Astrocyte of the spinal cord (primary cell): Measurements from ENCODE around the gene CHAF1A.

ENCODE experiments used
- DNase-seq: peaks from one replicate; pipeline ENCODE4 v3.0.0; 2011; ENCODE audit warnings: low read depth, low spot score
- H3K4me3 ChIP-seq: 2 replicates; pipeline ENCODE4 v1.5.1; 2011; ENCODE audit warnings: low read depth, mild to moderate bottlenecking, low read length, moderate library complexity
- CTCF ChIP-seq: IDR thresholded peaks from 2 replicates; pipeline ENCODE4 v1.5.1; 2012; ENCODE audit warnings: low read depth, mild to moderate bottlenecking, low read length, inconsistent platforms
- in situ Hi-C: cut with HindIII; loops from 2 replicates; pipeline ENCODE4 v1.10.0; 2017; ENCODE audit warnings: low sequenced_read_pairs

CHAF1A gene

GRCh38 chr19:4357921-4358326 is 44.5 kb upstream of the CHAF1A start:
- H3K4me3 ChIP-seq: no peak overlapping the region
- in situ Hi-C loops: no loop called here
- DNase-seq: no peak
- TF ChIP-seq CTCF: no peak

GRCh38 chr19:4358709-4359626 is 43.5 kb upstream of the CHAF1A start:
- no peak for TF ChIP-seq CTCF
- no peak for DNase-seq
- no peak overlapping the region for H3K4me3 ChIP-seq
- in situ Hi-C loops: no loop called here

GRCh38 chr19:4359627-4360000 is 42.8 kb upstream of the CHAF1A start:
- in situ Hi-C loops: no loop called here
- no peak for DNase-seq
- H3K4me3 ChIP-seq: no peak overlapping the region
- TF ChIP-seq CTCF: no peak

GRCh38 chr19:4360081-4360569 is 42.3 kb upstream of the CHAF1A start:
- in situ Hi-C loops: no loop called here
- DNase-seq: no peak
- no peak overlapping the region for H3K4me3 ChIP-seq
- no peak for TF ChIP-seq CTCF

- DNase-seq: no peak
- no peak for TF ChIP-seq CTCF
- in situ Hi-C loops: no loop called here
- no peak overlapping the region for H3K4me3 ChIP-seq
Observed at GRCh38 chr19:4360641-4361151, 41.7 kb upstream of the CHAF1A start.

- in situ Hi-C loops: no loop called here
- DNase-seq: peak; percentile 28
- no peak overlapping the region for H3K4me3 ChIP-seq
- TF ChIP-seq CTCF: no peak
Observed at GRCh38 chr19:4361152-4362046, 41.0 kb upstream of the CHAF1A start.
